Measurements from ENCODE around the gene HNRNPUL2.
"Not testable (repeated sequence)": the region's sequence is repeated elsewhere in the genome, so short reads cannot be mapped to it uniquely, and the experiment has no call there.

Gene HNRNPUL2

DNA sequence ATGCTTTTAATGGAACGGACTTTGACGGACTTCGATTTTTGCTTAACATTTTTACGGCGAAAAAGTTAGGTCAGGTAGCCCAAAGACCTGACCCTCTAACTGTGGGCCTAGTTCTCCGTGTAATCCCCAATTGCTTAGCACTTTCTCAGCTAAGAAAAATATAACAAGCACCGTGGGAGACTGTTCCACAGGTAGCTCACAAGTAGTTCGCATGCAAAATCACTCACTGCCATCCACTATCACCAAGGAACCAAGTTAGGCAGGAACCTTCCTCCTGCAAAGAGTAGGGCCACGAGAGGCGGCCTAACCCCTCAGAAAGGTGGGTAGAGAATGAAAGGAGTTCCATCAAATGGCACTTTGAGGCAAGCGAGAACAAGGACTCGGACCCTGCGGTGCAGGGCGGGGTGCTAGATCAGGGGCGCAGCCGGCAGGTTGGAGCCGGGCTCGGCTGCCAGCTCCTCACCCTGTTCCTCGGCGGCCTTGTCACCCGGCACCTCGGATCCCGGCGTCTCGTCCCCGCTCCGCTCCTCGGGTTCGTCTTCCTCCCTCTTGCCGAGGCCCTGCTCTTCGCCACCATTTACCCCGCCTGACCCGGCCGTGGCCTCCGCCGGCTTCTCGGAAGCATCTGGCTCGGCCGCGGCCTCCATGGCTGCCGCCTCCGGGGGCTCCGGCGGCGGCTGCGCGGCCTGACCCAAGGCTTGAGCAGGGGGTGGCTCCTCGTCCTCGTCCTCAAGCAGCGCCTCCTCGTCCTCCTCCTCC, 922 bp downstream of the HNRNPUL2 start:
- DNase-seq, result no peak

- DNase-seq, result no peak
These were observed 1.6 kb downstream of the HNRNPUL2 start for GRCh38 chr11:62725646-62726045.

- no peak for DNase-seq
These were observed 3.1 kb downstream of the HNRNPUL2 start for GRCh38 chr11:62724171-62724570.

GRCh38 chr11:62721994-62722393, 5.3 kb downstream of the HNRNPUL2 start:
- peak; percentile 53 for DNase-seq

- DNase-seq, result no peak
These were observed 7.8 kb downstream of the HNRNPUL2 start for GRCh38 chr11:62719302-62719978.

DNA sequence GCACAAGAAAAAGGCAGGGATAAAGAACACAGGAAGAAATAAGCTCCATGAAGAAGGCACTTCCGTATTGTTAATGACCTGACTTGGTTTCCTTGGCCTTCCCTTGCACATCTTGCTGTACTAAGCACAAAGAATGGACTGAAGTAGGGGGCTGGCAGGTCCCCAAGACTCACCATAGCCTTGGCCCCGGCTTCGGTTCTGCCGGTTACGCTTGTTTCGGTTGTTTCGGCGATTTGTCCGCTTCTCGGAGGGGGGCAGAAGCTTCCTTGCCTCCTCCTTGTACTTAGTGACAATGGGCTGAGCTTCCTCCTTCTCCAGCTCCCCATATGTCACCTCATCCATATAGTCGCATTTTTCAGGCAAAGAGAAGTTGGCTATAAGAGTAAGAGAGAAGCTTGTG, 10.4 kb downstream of the HNRNPUL2 start:
- DNase-seq, result no peak

DNA sequence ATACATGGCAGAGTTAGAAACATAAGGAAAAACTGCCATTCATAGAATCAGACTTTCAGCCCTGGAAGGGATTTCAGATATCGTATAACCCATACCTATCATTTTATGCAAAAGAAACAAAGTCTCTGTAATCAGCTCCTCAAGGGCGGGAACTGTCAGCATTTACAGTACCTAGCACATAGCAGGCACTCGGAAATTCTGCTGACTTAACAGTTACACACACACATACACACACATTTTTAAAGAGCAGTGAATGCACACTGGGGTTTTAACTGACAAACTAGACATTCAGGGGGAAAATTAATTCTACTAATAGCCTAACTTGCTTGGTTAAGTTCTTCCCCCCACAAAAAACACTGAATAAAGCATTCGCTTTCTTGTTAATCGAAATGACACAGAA, 11.1 kb downstream of the HNRNPUL2 start:
- no peak for DNase-seq

DNA sequence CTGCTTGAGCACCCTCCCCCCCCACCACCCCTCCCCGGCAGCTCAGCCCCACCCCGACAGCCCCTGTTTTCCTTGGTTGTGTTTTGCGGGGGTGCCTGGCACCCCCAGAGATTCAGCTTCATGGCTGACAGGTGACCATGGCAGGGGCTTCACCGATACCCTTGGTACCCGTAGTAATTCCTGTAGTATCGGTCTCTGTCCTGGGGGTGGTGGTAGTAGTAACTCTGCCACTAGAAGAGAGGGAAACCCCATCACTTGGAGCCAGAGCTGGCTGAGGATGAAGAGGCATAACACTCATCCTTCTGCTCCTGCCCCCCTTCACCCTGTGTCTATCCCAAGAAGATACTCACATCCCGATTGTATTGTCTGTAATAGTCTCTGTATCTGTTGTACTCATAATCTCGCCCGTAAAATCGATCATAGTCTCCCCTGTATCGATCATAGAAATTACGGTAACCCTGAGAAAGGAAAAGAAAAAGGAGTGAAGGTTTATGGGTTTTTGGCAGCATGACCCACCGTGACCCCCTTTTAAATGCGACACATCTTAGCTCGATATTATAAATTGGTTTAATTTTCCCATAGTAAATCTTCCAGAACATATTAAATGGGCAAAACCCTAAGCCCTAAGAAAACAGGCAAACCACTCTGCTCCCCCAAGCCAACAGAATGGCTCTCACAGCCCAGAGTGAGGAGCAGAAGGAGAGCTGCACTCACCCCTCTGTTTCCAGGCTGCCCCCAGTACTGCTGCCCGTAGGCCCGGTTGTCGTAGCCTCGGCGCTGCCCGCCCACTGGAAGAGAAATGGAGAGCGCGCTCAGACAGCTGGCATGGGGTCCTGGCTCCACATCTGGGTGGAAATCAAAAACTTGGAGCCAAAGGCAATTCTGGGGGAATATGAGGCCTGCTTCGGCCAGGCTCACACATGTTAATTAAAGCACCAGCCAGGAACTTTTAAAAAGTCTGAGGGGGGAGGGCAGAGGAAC, 11.8 kb downstream of the HNRNPUL2 start:
- DNase-seq, result no peak

DNA sequence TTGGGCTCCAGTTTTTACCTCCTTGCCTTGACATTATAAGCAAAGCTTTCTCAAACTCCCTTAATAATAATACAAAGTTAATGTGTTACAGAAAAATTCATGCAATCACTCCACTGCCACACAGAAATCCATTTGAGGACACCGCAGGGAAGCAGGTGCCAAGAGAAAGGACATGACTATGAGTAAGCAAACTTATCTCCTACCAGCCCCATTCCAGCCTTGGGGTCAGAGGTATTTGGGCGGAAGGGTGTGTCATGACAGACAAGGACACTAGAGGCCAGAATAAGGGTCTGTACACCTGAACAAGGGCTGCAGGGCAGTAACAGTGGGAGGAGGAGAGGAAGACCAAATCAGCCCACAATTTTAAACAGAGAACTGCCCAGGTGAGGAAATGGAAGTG, 13.9 kb downstream of the HNRNPUL2 start:
- no peak for DNase-seq

DNA sequence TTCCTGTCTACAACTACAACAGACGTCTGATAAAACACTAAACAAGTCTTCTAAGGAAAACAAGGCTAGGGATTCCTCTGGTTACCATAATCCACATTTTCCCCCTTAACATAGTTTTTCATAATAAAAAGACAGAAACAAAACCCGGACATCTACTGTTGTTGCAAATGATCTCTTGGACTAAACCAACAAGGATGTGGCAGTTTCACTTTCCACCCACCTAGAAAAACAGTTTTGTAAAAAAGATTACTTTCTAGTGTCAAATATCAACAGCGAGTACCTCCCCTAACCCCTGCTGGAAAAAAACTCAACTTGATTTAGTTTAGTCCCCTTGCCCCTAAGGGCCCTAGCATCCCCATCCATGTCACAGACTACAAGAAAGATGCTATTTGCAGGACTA, 14.4 kb downstream of the HNRNPUL2 start:
- DNase-seq, result no peak

GRCh38 chr11:62712276-62712812, 14.9 kb downstream of the HNRNPUL2 start:
- no peak for DNase-seq

- peak; percentile 11 for DNase-seq
These were observed 17.3 kb downstream of the HNRNPUL2 start for GRCh38 chr11:62710001-62710345.

- DNase-seq, result peak; percentile 98
These were observed 17.8 kb downstream of the HNRNPUL2 start for GRCh38 chr11:62709247-62710000.

DNA sequence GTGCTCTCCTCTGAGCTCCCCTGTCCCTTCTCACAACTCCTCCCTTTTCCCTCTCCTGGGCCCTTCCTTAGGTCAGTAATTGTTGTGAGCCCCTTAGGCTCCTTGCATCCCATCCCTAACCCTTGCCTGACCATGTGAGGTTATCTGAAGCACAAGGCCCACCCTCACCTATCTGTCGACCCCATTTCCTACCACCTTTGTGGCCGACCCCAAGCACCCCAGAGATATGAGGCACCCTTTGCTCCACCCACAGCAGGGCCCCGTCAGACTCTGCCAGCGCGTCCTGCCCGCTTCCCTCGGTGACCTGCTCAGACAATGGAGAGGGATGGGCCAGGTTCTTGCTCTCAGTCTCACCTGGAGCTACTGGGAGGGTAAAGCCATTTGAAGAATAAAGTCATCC, 18.5 kb downstream of the HNRNPUL2 start:
- DNase-seq, result no peak

DNA sequence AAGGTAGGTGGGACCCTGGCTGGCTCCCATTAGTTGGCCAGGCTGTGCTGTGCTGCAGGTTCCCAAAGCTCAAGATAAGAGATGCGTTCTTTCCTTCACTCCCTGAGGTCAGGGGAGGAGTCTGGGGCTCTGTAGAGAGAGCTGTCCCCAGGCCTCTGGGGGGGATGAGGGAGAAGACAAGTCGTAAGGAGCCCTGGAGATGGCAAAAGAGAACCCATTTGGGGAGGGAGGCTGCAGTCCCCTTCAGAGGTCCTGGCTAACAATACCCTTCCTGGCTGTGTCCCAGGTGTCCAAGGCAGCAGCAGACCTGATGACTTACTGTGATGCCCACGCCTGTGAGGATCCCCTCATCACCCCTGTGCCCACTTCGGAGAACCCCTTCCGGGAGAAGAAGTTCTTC, 18.9 kb downstream of the HNRNPUL2 start:
- no peak for DNase-seq

DNA sequence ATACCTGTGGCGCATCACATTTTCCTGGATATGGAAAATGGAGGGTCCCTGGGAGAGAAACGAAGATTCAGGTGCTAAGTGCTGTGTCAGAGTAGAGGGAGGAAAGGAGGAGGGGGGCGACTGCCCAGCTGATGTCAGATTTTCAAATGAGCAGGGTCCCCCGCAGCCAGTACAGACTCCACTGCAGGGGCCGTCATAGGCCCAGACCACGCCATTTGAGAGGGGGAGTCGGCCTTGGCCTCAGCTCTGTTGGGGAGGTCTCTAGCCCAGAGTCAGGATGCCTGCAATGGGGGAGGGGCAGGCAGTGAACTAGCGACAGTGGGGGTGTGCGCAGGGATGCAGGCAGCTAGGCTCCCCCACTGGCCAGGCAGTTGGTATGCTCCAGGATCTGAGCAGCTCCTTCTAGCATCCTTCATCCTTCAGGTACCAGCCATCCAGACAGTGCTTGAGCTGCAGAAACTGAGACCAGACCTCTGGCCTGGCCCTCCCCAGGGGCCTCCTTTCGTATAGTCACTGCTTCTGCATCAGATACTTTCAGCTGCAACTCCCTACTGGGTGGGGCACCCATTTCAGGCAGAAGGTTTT, 19.9 kb downstream of the HNRNPUL2 start, which contains the start of the genes BSCL2 and GNG3:
BSCL2 (minus strand) TSS at position 148 of the 585 bp plus-strand sequence. CDS start 229 bp downstream, outside the sequence.
GNG3 (plus strand) TSS at position 400 of the 585 bp plus-strand sequence. CDS start 620 bp downstream, outside the sequence.
- no peak for DNase-seq

GRCh38 chr11:62706850-62707247, 20.4 kb downstream of the HNRNPUL2 start:
- DNase-seq, result no peak

DNA sequence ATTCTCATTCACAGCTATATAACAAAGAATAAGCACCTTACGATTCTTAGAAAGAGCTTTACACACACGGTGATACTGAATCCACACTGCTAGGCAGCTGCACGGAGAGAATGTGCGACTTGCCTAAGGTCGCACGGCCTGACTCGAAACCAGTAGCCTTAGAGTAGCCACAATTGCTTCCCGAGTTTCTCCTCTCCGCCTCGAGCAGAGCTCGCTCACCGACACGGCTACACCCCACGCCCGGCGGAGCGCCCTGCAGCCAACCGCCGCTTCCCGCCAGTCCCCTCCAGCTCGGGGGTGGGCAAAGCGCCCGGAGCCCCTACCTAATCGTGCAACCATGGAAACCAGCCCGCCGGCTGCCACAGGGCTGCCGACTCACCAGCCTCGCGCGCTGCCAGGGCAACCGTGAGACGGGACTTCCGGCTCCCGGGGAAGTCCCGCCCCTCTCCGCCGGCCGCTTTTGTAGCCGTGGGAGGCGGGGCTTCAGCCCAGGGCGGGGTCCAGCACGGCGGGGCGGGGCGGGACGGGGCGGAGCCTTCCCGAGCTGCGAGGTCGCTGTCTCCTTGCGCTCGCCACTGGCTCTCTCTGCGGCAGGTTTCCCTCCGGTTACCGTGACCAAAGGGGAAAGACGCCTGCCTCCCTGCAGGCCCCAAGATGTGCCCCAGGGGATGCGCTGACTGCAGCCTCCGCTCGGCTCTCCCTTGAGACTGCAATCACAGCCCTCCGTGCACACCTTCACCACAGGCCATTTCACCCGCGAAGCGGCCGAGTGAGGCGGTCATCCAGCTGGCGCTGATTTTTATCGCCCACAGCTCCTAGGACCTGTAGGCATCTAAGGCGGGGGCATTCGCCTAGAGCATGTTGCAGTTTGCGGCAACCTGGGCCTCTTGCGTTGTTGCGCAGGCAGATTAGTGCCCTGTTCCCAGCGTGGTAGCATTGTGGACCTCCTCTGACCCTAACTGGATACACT, 21.1 kb downstream of the HNRNPUL2 start:
- peak; percentile 94 for DNase-seq

DNA sequence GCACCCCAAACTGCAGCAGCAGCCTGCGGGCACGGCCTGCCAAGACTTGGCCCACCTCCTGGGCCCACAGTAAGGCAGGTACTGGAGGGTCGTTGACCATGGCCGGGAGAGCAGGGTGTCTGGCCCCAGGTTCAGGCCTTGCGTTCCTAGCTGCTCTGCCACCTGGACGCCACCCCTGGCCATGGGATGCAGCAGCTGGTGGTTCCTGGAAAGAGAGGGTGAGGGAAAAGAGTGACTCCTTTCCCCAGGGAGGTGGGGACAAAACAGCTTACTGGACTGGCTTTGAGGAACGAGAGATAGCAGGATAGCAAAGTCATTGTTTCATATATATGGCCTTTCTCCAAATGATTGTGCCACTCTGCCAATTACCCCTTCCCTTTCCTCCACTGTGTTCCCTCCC, 21.8 kb downstream of the HNRNPUL2 start:
- DNase-seq, result no peak

- DNase-seq, result not testable (repeated sequence)
These were observed 23.3 kb downstream of the HNRNPUL2 start for GRCh38 chr11:62703921-62704320.

Measured in fibroblast of upper back skin (primary cell).